ENCODE data around the gene CILP2. TPM values are rescaled to one million over a fixed set of nuclear protein-coding genes. Genes with fewer than 3 reads are reported as not detected.

CILP2 gene
- polyA plus RNA-seq, 1 of the 3 experiments (the other 2 are of a cell fraction) = 1.9 TPM

- WGBS (ENCODE audit: low lambda C conversion rate) = 89% methylated on average over 8 of the region's 9 CpGs
- H3K4me3 ChIP-seq (ENCODE audit: low read depth in 2 of 2, low read length in 1 of 2) = no peak overlapping the region
- peaks cover 14% of the 10 kb centered on the region for H3F3A ChIP-seq (replicated peaks; ENCODE audit: insufficient read depth)
- no peaks in the 10 kb centered on the region for H3K27me3 ChIP-seq (ENCODE audit: insufficient read depth)
- peaks cover 21% of the 10 kb centered on the region for H4K20me1 ChIP-seq (ENCODE audit: insufficient read depth)
- no peaks in the 10 kb centered on the region for H3K9me3 ChIP-seq
- peaks cover 0 to 14% of the 10 kb centered on the region in 2 experiments; a peak in 1 of 4 replicates for H3K4me1 ChIP-seq (ENCODE audit: control insufficient read depth in 1 of 2, insufficient read depth in 2 of 2, low read depth in 1 of 2, low read length in 1 of 2)
- TF ChIP-seq GATA2 (CRISPR knock-in tag; IDR thresholded peaks at IDR 0.05) = no peak
- no peak for TF ChIP-seq TAF1 (IDR thresholded peaks at IDR 0.05; ENCODE audit: borderline replicate concordance, low read depth, low read length)
- no peak for TF ChIP-seq ELF1 (IDR thresholded peaks at IDR 0.05)
- TF ChIP-seq MXI1 (IDR thresholded peaks at IDR 0.05; ENCODE audit: low read depth, low read length) = no peak
- no peak for TF ChIP-seq GABPA (IDR thresholded peaks at IDR 0.05; ENCODE audit: low read depth)
- no peak for TF ChIP-seq POLR2AphosphoS5 (IDR thresholded peaks at IDR 0.05; ENCODE audit: low read depth, low read length)
- no peak for TF ChIP-seq ZBTB33 (IDR thresholded peaks at IDR 0.05; ENCODE audit: borderline replicate concordance, low read depth)
- TF ChIP-seq EZH2phosphoT487 (IDR thresholded peaks at IDR 0.05; ENCODE audit: borderline replicate concordance, low read depth) = no peak
- H2AFZ ChIP-seq (ENCODE audit: low read depth) = no peak overlapping the region
- H3K4me2 ChIP-seq = no peak overlapping the region
- H3K9ac ChIP-seq = no peak overlapping the region
- peaks cover 3% of the 10 kb centered on the region; the same call in 1 of the 2 replicates for H3K79me2 ChIP-seq (ENCODE audit: insufficient read depth)
- H3K27ac ChIP-seq (ENCODE audit: low read depth in 2 of 2, low read length in 1 of 2) = no peak overlapping the region
- POLR2A ChIA-PET = no interaction called here
- H3K36me3 ChIP-seq (replicated peaks in 1 of 2; ENCODE audit: control insufficient read depth in 1 of 2, insufficient read depth in 2 of 2, low read length in 1 of 2) = peaks cover 5 to 12% of the 10 kb centered on the region in 2 experiments
- no peaks in the 10 kb centered on the region for H3K9me2 ChIP-seq
- CTCF ChIA-PET = interaction anchor here (1.2 to 15.3 kb wide), 6 partner anchors 14 to 187 kb away, joined by 3 to 258 read pairs (median 28); partner anchors contain the start of genes GMIP, NDUFA13 and TSSK6
- DNase-seq = no peak
These were observed 7.7 kb upstream of the CILP2 start for GRCh38 chr19:19530423-19530804.

- Histone ChIP-seq H3K4me2 (no peak overlapping the region), H3K27me3 (ENCODE audit: insufficient read depth) (no peaks in the 10 kb centered on the region), H3K4me1 (ENCODE audit: control insufficient read depth in 1 of 2, insufficient read depth in 2 of 2, low read depth in 1 of 2, low read length in 1 of 2) (peaks cover 0 to 14% of the 10 kb centered on the region in 2 experiments; a peak in 1 of 4 replicates), H3K27ac (ENCODE audit: low read depth in 2 of 2, low read length in 1 of 2) (no peak overlapping the region), H3K36me3 (replicated peaks in 1 of 2; ENCODE audit: control insufficient read depth in 1 of 2, insufficient read depth in 2 of 2, low read length in 1 of 2) (peaks cover 5 to 11% of the 10 kb centered on the region in 2 experiments), H3K4me3 (ENCODE audit: low read depth in 2 of 2, low read length in 1 of 2) (no peak overlapping the region), H3F3A (replicated peaks; ENCODE audit: insufficient read depth) (peaks cover 14% of the 10 kb centered on the region), H3K9ac (no peak overlapping the region), H4K20me1 (ENCODE audit: insufficient read depth) (peaks cover 16% of the 10 kb centered on the region), H3K9me3 (no peaks in the 10 kb centered on the region), H2AFZ (ENCODE audit: low read depth) (no peak overlapping the region), H3K9me2 (no peaks in the 10 kb centered on the region), H3K79me2 (ENCODE audit: insufficient read depth) (peaks cover 3% of the 10 kb centered on the region; the same call in 1 of the 2 replicates)
- POLR2A ChIA-PET = interaction anchor here (0.6 kb wide), 1 partner anchor 95 kb away, joined by 3 read pairs; no protein-coding TSS in a partner anchor
- DNase-seq = no peak
- CTCF ChIA-PET = interaction anchor here (1.2 to 15.3 kb wide), 8 partner anchors 10 to 188 kb away, joined by 3 to 258 read pairs (median 16); partner anchors contain the start of genes GMIP, NDUFA13 and TSSK6
- WGBS (ENCODE audit: low lambda C conversion rate) = 91% methylated on average over 4 of the region's 4 CpGs
- no peak for TF ChIP-seq MXI1 (IDR thresholded peaks at IDR 0.05; ENCODE audit: low read depth, low read length)
- TF ChIP-seq MAX (IDR thresholded peaks at IDR 0.05; ENCODE audit: low read depth) = no peak
- no peak for TF ChIP-seq TAF1 (IDR thresholded peaks at IDR 0.05; ENCODE audit: borderline replicate concordance, low read depth, low read length)
- no peak for TF ChIP-seq USF1 (IDR thresholded peaks at IDR 0.05; ENCODE audit: borderline replicate concordance, low read depth)
- TF ChIP-seq SMC3 (IDR thresholded peaks at IDR 0.05; ENCODE audit: low read depth, low read length) = no peak
- no peak for TF ChIP-seq YY1 (IDR thresholded peaks at IDR 0.05; ENCODE audit: low read depth)
- no peak for TF ChIP-seq RXRA (IDR thresholded peaks at IDR 0.05; ENCODE audit: borderline replicate concordance, low read depth)
- TF ChIP-seq EP300 (IDR thresholded peaks at IDR 0.05; ENCODE audit: borderline replicate concordance in 1 of 2, low read depth in 1 of 2, low read length in 1 of 2) = no peak
- no peak for TF ChIP-seq GATA2 (CRISPR knock-in tag; IDR thresholded peaks at IDR 0.05)
- no peak for TF ChIP-seq RCOR1 (IDR thresholded peaks at IDR 0.05; ENCODE audit: low read length)
- TF ChIP-seq IRF3 (IDR thresholded peaks at IDR 0.05; ENCODE audit: low read depth, low read length) = no peak
These were observed 7.2 kb upstream of the CILP2 start for GRCh38 chr19:19530889-19531288.
